Measurements from ENCODE around the gene ATP1A4.

GRCh38 chr1:160169553-160170399 lies 18.4 kb downstream of the ATP1A4 start:
- TF ChIP-seq, protein P1, sequence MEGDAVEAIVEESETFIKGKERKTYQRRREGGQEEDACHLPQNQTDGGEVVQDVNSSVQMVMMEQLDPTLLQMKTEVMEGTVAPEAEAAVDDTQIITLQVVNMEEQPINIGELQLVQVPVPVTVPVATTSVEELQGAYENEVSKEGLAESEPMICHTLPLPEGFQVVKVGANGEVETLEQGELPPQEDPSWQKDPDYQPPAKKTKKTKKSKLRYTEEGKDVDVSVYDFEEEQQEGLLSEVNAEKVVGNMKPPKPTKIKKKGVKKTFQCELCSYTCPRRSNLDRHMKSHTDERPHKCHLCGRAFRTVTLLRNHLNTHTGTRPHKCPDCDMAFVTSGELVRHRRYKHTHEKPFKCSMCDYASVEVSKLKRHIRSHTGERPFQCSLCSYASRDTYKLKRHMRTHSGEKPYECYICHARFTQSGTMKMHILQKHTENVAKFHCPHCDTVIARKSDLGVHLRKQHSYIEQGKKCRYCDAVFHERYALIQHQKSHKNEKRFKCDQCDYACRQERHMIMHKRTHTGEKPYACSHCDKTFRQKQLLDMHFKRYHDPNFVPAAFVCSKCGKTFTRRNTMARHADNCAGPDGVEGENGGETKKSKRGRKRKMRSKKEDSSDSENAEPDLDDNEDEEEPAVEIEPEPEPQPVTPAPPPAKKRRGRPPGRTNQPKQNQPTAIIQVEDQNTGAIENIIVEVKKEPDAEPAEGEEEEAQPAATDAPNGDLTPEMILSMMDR (conservative IDR thresholded peaks at IDR 0.05; ENCODE audit: low read length), result no peak
- no peak for TF ChIP-seq EZH2phosphoT487 (IDR thresholded peaks at IDR 0.05; ENCODE audit: borderline replicate concordance, low read depth, low read length)

Data from OCI-LY7 (cell line).